GM10248 (cell line): ENCODE results near the gene CHP1.
"Not testable (repeated sequence)": the region's sequence is repeated elsewhere in the genome, so short reads cannot be mapped to it uniquely, and the experiment has no call there.

ENCODE experiments used
- CTCF ChIA-PET: fragments of 300-600 bp; sonication (Branson Sonifier 250); formaldehyde crosslinking; extraction: SDS; loops from one replicate; lab custom pipeline; 2021; ENCODE audit warnings: antibody characterized with exemption; lab: Yijun Ruan, JAX
- POLR2A ChIA-PET: fragments of 350-650 bp; sonication (Branson Sonifier 250); formaldehyde crosslinking; extraction: SDS; loops from one replicate; lab custom pipeline; 2020; ENCODE audit warnings: antibody characterized with exemption; lab: Yijun Ruan, JAX
- DNase-seq: peaks from one replicate; pipeline ENCODE4 v3.0.0; 2012; ENCODE audit errors: extremely low spot score
- TF ChIP-seq, protein P1 (sequence below): IDR thresholded peaks from 2 replicates; pipeline ENCODE4 v1.5.1; 2012; ENCODE audit warnings: mild to moderate bottlenecking, low read depth; ENCODE audit errors: extremely low read depth, missing control alignments, control extremely low read depth

Gene CHP1

DNA sequence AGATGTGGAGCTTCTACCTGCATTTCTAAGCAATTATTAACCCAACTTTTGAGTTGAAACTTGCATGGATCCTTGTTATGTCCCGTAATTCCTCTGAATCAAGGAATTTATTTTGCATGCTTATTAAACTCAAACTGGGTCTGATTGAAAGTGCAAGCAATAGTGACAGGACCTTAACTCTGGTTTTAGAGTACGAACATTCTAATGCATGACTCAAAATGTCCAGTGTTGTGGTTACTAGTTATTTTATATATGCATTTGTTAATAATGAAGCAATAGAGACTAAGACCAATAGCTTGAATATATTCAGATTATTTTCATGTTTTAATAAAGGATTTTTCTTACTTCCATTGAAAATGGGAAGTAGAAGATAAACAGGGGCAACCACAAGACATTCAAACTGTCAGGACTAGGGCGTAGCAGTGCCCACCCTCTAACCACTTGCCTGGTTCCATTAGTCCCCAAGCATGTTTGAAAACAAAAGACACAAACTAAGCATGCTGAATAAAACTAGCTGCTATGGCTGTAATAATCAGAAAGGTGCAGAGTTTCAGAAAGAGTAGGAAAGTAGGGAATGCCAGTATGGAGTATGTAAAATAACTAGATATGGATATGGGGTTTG is 73.2 kb downstream of the CHP1 start:
- CTCF ChIA-PET, result interaction anchor here (1.3 kb wide), 1 partner anchor 27 kb away, joined by 4 read pairs; no protein-coding TSS in a partner anchor
- DNase-seq, result no peak
- POLR2A ChIA-PET, result no interaction called here
- TF ChIP-seq, protein P1, sequence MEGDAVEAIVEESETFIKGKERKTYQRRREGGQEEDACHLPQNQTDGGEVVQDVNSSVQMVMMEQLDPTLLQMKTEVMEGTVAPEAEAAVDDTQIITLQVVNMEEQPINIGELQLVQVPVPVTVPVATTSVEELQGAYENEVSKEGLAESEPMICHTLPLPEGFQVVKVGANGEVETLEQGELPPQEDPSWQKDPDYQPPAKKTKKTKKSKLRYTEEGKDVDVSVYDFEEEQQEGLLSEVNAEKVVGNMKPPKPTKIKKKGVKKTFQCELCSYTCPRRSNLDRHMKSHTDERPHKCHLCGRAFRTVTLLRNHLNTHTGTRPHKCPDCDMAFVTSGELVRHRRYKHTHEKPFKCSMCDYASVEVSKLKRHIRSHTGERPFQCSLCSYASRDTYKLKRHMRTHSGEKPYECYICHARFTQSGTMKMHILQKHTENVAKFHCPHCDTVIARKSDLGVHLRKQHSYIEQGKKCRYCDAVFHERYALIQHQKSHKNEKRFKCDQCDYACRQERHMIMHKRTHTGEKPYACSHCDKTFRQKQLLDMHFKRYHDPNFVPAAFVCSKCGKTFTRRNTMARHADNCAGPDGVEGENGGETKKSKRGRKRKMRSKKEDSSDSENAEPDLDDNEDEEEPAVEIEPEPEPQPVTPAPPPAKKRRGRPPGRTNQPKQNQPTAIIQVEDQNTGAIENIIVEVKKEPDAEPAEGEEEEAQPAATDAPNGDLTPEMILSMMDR, result no peak

DNA sequence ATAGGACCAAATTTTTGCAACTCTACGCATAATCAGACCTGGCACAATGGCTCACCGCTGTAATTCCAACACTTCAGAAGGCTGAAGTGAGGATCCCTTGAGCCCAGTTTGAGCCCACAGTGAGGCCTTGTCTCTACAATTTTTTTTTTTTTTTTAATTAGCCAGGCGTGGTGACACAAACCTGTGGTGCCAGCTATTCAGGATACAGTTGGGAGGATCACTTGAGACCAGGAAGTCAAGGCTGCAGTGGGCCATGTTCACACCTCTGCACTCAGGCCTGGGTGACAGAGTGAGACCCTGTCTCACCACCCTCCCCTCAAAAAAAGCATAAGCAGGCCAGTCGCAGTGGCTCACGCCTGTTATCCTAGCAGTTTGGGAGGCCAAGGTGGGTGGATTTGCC is 76.6 kb downstream of the CHP1 start:
- DNase-seq, result no peak
- POLR2A ChIA-PET, result interaction anchor here (0.6 kb wide), 1 partner anchor 496 kb away, joined by 4 read pairs; no protein-coding TSS in a partner anchor
- TF ChIP-seq, protein P1, result no peak
- CTCF ChIA-PET, result interaction anchor here (1.0 kb wide), 1 partner anchor 17 kb away, joined by 3 read pairs; no protein-coding TSS in a partner anchor

DNA sequence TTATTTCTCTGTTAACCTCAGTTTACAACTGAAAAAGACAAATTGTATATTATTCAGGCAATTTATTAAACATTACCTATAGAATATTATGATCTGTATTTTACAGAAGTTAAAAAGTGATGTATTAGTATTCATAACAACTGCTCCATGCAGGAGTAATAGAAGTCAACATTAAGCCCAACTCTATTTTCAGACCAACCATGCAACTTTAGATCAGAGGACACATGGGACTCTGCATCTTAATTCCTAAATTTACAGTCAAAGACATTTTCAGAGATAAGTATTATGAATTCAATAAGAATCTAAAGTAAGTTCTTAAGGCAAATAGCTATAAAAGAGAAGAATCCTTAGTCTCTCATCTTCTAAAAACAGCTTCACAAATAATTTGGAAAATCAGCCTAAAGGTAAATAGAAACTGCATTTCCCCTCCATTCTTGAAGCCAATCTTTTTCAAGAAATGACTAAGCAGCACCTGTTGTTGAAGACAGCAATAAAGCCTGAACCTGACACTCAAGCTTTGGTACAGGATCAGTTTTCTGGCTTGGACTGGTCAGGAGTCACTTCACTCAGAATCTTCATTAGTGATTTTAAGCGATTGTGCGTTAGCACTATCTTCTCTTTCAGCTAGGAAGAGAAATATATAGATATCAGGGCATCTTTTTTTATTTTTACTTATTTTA is 78.3 kb downstream of the CHP1 start:
- TF ChIP-seq, protein P1, result no peak
- POLR2A ChIA-PET, result no interaction called here
- no peak for DNase-seq
- CTCF ChIA-PET, result interaction anchor here (0.9 to 2.4 kb wide), 7 partner anchors 8 to 26 kb away, joined by 3 to 9 read pairs (median 4); no protein-coding TSS in a partner anchor

DNA sequence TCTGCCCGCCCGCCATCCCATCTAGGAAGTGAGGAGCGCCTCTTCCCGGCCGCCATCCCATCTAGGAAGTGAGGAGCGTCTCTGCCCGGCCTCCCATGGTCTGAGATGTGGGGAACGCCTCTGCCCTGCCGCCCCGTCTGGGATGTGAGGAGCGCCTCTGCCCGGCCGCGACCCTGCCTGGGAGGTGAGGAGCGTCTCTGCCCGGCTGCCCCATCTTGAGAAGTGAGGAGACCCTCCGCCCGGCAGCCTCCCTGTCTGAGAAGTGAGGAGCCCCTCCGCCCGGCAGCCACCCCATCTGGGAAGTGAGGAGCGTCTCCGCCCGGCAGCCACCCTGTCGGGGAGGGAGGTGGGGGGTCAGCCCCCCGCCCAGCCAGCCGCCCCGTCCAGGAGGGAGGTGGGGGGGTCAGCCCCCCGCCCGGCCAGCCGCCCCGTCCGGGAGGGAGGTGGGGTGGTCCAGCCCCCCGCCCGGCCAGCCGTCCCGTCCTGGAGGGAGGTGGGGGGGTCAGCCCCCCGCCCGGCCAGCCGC is 89.8 kb downstream of the CHP1 start:
- POLR2A ChIA-PET, DNase-seq: not testable (repeated sequence)
- CTCF ChIA-PET, result interaction anchor here (0.8 kb wide), 1 partner anchor 11 kb away, joined by 3 read pairs; no protein-coding TSS in a partner anchor

DNA sequence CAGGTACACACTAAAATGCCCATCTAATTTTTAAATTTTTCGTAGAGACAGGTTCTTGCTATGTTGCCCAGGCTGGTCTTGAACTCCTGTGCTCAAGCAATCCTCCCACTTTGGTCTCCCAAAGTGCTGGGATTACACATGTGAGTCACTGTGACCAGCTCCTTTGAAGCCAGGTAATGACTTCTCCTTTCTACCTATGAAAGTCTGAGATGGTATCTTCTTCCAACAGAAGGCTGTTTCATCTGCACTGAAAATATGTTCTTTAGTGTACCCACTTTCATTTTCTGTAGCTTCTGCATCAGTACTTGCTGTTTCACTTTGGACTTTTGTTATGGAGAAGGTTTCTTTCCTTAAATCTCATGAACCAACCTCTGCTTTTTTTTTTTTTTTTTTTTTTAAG is 92.5 kb downstream of the CHP1 start:
- DNase-seq, result peak; percentile 33
- ChIA-PET POLR2A (interaction anchor here (0.6 to 1.6 kb wide), 4 partner anchors 9 to 48 kb away, joined by 3 to 9 read pairs (median 6); partner anchors contain the start of genes NUSAP1 and OIP5), CTCF (interaction anchor here (1.2 to 2.2 kb wide), 5 partner anchors 8 to 465 kb away, joined by 3 to 9 read pairs (median 4); partner anchors contain the start of genes NUSAP1 and OIP5)
- TF ChIP-seq, protein P1, result no peak

DNA sequence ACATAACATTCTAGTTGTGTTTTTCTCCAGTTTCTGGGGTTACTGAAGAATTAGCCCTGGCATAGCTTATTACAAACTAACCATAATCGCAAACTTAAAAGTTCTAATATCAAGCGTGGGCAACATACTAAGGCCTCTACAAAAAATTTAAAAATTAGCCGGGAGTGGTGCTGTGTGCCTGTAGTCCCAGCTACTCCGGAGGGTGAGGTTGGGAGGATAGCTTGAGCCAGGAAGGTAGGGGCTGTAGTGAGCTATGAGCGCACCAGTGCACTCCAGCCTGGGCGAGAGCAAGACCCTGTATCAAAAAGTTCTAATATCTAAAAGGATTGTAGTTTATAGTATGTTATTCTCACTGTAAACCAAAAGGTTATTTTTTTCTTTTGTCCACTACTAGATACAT is 100.2 kb downstream of the CHP1 start:
- POLR2A ChIA-PET, result no interaction called here
- CTCF ChIA-PET, result interaction anchor here (1.0 to 1.7 kb wide), 6 partner anchors 8 to 427 kb away, joined by 3 to 6 read pairs (median 4); no protein-coding TSS in a partner anchor
- no peak for DNase-seq
- TF ChIP-seq, protein P1, result no peak
